GM12873 (cell line): ENCODE data around the gene TMCO2.

Experiments used
- TF ChIP-seq, protein P1 (sequence below): IDR thresholded peaks from 2 replicates; pipeline ENCODE4 v1.5.1; 2012; ENCODE audit warnings: low read depth, mild to moderate bottlenecking, moderate library complexity, low read length, control low read depth; ENCODE audit not compliant: insufficient read depth; ENCODE audit errors: missing control alignments

TMCO2 gene

GRCh38 chr1:40268211-40268610 lies 20.5 kb downstream of the TMCO2 start:
- TF ChIP-seq, protein P1, sequence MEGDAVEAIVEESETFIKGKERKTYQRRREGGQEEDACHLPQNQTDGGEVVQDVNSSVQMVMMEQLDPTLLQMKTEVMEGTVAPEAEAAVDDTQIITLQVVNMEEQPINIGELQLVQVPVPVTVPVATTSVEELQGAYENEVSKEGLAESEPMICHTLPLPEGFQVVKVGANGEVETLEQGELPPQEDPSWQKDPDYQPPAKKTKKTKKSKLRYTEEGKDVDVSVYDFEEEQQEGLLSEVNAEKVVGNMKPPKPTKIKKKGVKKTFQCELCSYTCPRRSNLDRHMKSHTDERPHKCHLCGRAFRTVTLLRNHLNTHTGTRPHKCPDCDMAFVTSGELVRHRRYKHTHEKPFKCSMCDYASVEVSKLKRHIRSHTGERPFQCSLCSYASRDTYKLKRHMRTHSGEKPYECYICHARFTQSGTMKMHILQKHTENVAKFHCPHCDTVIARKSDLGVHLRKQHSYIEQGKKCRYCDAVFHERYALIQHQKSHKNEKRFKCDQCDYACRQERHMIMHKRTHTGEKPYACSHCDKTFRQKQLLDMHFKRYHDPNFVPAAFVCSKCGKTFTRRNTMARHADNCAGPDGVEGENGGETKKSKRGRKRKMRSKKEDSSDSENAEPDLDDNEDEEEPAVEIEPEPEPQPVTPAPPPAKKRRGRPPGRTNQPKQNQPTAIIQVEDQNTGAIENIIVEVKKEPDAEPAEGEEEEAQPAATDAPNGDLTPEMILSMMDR = no peak

GRCh38 chr1:40270152-40270834 lies 22.6 kb downstream of the TMCO2 start:
- TF ChIP-seq, protein P1 = no peak

- TF ChIP-seq, protein P1 = no peak
Observed at GRCh38 chr1:40272653-40273213, 25.0 kb downstream of the TMCO2 start.

DNA sequence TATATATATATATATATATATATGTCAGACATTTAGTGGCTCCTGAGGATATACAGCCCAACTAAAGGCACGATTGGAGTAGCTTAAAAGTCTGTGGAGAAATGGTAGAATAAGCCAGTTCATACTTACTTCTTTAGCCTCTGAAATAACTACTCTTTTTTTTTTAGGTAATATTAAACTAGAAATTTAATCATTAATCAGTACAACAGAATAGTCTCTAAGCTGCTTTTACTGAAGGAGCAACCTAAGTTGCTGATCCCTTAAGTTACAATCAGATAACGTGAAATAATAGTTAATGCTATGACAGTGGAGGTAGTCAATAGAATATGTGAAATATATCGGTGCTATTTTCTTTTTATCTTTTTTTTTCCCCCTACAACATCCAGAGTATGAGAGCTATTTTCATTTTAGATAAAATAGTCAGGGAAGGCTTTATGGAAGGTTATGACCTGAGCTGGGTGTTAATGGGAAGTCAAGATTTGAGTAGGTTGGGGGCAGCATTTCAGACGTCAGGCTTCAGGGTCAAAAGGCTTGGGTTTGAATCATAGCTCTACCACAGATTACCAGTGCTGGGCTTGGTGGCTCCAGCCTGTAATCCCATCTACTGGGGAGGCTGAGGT lies 25.9 kb downstream of the TMCO2 start:
- TF ChIP-seq, protein P1 = no peak

DNA sequence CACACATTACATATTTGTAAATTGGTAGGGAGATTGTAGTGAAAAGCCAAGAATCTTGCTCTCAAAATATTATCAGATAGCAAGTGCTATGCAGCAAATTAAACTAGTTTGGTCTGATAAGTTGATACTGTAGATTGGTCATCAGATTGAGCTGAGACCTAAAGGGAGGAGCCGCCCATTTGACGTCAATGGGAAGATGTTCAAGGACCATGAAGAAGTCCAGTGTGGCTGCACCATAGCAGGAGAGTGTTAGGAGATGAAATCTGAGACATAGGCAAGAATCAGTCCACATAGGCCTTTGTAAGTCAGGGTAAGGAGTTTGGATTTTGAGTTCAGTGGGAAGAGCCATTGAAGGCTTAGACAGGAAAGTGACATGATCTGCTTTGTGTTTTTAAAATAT lies 26.6 kb downstream of the TMCO2 start:
- TF ChIP-seq, protein P1 = no peak

GRCh38 chr1:40276122-40276521 lies 28.4 kb downstream of the TMCO2 start:
- TF ChIP-seq, protein P1 = no peak

DNA sequence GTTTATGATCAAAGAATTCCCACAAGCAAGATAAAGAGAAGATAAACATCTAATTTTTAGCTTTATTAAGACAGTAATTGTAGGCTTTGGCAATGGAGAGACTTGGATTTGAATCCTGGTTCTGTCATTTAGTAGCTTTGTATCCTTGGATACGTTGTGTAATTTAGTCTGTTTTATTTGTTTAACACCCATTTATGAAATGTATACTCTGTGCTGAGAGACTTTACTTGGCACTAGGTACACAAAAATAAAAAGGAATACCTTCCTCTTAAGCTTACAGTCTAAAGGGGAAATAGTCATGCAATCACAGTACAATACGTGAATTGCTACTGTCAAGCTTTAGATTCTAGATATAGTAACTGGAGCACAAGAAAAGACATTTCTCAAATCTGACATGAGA lies 34.1 kb downstream of the TMCO2 start:
- TF ChIP-seq, protein P1 = no peak
